Osteoblast (primary cell): ENCODE data around the gene IL23A. TPM values are rescaled to one million over a fixed set of nuclear protein-coding genes. Genes with fewer than 3 reads are reported as not detected.
"Not testable (repeated sequence)": the region's sequence is repeated elsewhere in the genome, so short reads cannot be mapped to it uniquely, and the experiment has no call there.

ENCODE experiments used
- DNase-seq: peaks from one replicate; pipeline ENCODE4 v3.0.0; 2011; ENCODE audit warnings: low spot score, mixed read lengths; ENCODE audit not compliant: insufficient read length; ENCODE audit errors: missing footprints
- H2AFZ ChIP-seq: 2 replicates; pipeline ENCODE4 v1.6.0; 2011; ENCODE audit warnings: mild to moderate bottlenecking, low read length
- H3K27ac ChIP-seq: 2 replicates; pipeline ENCODE4 v1.5.1; 2011; ENCODE audit warnings: mild to moderate bottlenecking, low read depth, low read length, moderate library complexity
- H3K27me3 ChIP-seq: 2 replicates; pipeline ENCODE4 v1.6.0; 2012; ENCODE audit warnings: mild to moderate bottlenecking, control low read depth, inconsistent platforms, low read length, moderate library complexity; ENCODE audit not compliant: insufficient read depth
- H3K36me3 ChIP-seq: 2 replicates; pipeline ENCODE4 v1.5.1; 2011; ENCODE audit warnings: mild to moderate bottlenecking, low read length, control low read depth, moderate library complexity; ENCODE audit not compliant: insufficient read depth
- H3K4me1 ChIP-seq: 2 replicates; pipeline ENCODE4 v1.5.1; 2011; ENCODE audit warnings: mild to moderate bottlenecking, low read length, control low read depth, moderate library complexity; ENCODE audit not compliant: insufficient read depth
- H3K4me2 ChIP-seq: 2 replicates; pipeline ENCODE4 v1.6.0; 2011; ENCODE audit warnings: mild to moderate bottlenecking, low read length; ENCODE audit not compliant: insufficient read depth
- H3K4me3 ChIP-seq: fragments of 200-600 bp; sonication (generic); 3 replicates; pipeline ENCODE4 v1.5.1; 2012; ENCODE audit warnings: mild to moderate bottlenecking, low read length, inconsistent platforms; ENCODE audit not compliant: insufficient read depth
- H3K79me2 ChIP-seq: 2 replicates; pipeline ENCODE4 v1.6.0; 2012; ENCODE audit warnings: mild to moderate bottlenecking, low read length, control low read depth, inconsistent platforms; ENCODE audit not compliant: insufficient read depth
- H3K9me3 ChIP-seq: 2 replicates; pipeline ENCODE4 v1.5.1; 2011; ENCODE audit warnings: low read depth, low read length, control low read depth
- H4K20me1 ChIP-seq: 2 replicates; pipeline ENCODE4 v1.6.0; 2012; ENCODE audit warnings: mild to moderate bottlenecking, low read length, control low read depth; ENCODE audit not compliant: insufficient read depth
- total RNA-seq: library from RNA; depleted of rRNA; stranded (reverse); fragments of >200 nt; gene quantifications from 2 replicates; pipeline ENCODE4 v1.2.3, GENCODE V29; 2012
- TF ChIP-seq, protein P1 (sequence below): IDR thresholded peaks from 2 replicates; pipeline ENCODE4 v1.5.1; 2011; ENCODE audit warnings: mild to moderate bottlenecking, low read depth, low read length, moderate library complexity; ENCODE audit errors: extremely low read depth

IL23A gene
- total RNA-seq, 1 donor = not detected

DNA sequence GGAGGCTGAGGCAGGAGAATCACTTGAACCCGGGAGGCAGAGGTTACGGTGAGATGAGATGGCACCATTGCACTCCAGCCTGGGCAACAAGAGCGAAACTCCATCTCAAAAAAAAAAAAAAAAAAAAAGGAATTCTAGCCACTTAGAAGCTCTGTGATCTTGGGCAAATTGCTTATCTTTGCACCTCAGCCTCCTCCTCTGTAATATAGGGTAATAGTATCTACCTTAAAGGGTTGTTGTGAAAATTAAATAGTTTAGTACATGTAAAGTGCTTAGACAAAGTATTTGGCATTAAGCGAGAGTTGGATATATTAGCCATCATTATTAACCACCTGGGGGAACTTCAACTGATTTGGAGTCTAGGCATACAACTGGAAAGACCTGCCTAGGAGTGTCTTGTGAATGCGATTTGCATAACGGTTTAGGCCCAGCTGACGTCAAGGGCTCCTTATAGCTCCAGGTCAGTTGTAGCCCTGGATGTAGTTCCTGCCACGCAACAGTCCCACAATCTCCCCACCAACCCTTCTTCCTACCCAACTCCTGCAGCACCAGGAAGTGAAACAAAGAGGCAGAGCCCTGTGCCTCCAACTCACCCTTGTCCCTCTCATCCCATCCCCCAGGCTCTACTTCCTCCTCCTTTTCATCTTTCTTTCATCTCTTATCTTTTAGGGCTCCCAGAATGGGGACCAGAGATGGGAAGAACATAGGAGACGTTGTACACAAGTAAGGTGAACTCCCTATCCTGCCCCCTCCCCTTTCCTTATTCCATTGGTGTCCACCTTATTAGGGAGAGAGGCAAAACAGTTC is 2.1 kb upstream of the IL23A start:
- TF ChIP-seq, protein P1, sequence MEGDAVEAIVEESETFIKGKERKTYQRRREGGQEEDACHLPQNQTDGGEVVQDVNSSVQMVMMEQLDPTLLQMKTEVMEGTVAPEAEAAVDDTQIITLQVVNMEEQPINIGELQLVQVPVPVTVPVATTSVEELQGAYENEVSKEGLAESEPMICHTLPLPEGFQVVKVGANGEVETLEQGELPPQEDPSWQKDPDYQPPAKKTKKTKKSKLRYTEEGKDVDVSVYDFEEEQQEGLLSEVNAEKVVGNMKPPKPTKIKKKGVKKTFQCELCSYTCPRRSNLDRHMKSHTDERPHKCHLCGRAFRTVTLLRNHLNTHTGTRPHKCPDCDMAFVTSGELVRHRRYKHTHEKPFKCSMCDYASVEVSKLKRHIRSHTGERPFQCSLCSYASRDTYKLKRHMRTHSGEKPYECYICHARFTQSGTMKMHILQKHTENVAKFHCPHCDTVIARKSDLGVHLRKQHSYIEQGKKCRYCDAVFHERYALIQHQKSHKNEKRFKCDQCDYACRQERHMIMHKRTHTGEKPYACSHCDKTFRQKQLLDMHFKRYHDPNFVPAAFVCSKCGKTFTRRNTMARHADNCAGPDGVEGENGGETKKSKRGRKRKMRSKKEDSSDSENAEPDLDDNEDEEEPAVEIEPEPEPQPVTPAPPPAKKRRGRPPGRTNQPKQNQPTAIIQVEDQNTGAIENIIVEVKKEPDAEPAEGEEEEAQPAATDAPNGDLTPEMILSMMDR = no peak
- no peak overlapping the region for H3K4me2 ChIP-seq
- no peak overlapping the region for H2AFZ ChIP-seq
- H4K20me1 ChIP-seq = no peaks in the 10 kb centered on the region
- H3K27me3 ChIP-seq = no peaks in the 10 kb centered on the region
- H3K79me2 ChIP-seq = peaks cover 2% of the 10 kb centered on the region
- H3K36me3 ChIP-seq = peaks cover 5% of the 10 kb centered on the region
- no peak for DNase-seq
- H3K27ac ChIP-seq = no peak overlapping the region
- H3K9me3 ChIP-seq = no peaks in the 10 kb centered on the region
- H3K4me1 ChIP-seq = peaks cover 18% of the 10 kb centered on the region
- no peak overlapping the region for H3K4me3 ChIP-seq

DNA sequence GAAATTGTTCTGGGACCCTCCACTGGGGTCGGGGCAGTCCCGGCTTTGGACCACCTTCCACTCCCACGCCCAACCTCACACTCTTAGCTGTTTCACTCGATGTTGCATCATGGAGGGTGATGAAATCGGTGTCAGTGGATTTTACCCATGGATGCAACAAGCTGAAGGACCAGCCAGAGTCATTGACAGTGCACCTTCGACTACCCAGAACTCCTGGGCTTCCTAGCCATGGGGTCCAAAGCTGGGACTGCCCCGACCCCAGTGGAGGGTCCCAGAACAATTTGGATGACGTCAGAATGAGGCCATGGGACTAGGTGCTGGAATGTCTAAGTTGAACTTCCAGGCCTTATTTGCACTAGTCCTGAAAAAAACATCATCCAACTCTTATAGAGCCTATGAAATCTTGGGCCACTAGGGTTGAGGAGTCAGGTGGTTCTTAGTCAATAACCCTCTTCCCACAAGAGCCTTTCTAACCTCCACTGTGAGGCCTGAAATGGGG is 882 bp upstream of the IL23A start:
- TF ChIP-seq, protein P1 = no peak
- no peak overlapping the region for H3K4me3 ChIP-seq
- no peaks in the 10 kb centered on the region for H3K27me3 ChIP-seq
- no peak overlapping the region for H3K4me2 ChIP-seq
- DNase-seq = no peak
- peaks cover 16% of the 10 kb centered on the region for H3K4me1 ChIP-seq
- H3K9me3 ChIP-seq = no peaks in the 10 kb centered on the region
- no peak overlapping the region for H3K27ac ChIP-seq
- H3K79me2 ChIP-seq = peaks cover 2% of the 10 kb centered on the region
- H4K20me1 ChIP-seq = no peaks in the 10 kb centered on the region
- peaks cover 15% of the 10 kb centered on the region for H3K36me3 ChIP-seq
- no peak overlapping the region for H2AFZ ChIP-seq

DNA sequence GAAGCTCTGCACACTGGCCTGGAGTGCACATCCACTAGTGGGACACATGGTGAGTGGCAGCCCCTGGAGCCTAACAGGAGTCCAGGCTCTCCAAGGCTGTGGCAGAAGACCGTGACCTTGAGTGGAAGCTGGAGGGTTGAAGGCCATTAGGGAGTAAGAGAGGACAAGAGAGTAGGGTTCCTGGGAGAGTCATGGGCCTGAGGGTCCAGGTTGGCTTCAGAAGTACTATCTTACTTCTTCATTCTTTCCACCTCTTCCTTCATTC is 406 bp downstream of the IL23A start:
- Histone ChIP-seq H3K4me2 (no peak overlapping the region), H3K79me2 (no peaks in the 10 kb centered on the region), H3K9me3 (no peaks in the 10 kb centered on the region), H3K4me1 (peaks cover 8% of the 10 kb centered on the region), H2AFZ (no peak overlapping the region), H4K20me1 (no peaks in the 10 kb centered on the region), H3K36me3 (peaks cover 28% of the 10 kb centered on the region), H3K4me3 (no peak overlapping the region), H3K27ac (no peak overlapping the region), H3K27me3 (no peaks in the 10 kb centered on the region)
- TF ChIP-seq, protein P1 = no peak
- no peak for DNase-seq

DNA sequence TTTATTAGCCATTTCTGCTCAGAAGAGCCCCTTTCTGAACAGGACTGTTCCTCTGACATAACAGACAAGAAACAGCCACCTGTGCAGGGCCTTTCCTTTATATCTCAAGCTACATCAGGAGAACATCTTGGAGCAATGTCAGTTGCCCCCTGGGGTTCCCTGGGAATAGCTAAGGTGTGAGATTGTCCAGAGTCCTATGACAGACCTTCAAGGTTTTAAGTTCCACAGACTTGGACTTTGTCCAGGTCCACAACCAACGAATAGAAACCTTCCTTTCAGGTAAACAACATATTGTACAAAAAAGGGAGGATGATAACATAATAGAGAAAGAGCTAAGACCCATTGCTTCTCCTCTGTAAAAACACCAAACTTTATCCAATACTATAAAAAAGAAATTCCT is 2.9 kb downstream of the IL23A start:
- Histone ChIP-seq H4K20me1 (no peaks in the 10 kb centered on the region), H3K27ac (no peak overlapping the region), H3K9me3 (no peaks in the 10 kb centered on the region), H3K79me2 (no peaks in the 10 kb centered on the region), H3K4me1 (no peaks in the 10 kb centered on the region), H2AFZ (no peak overlapping the region), H3K27me3 (no peaks in the 10 kb centered on the region), H3K36me3 (peaks cover 44% of the 10 kb centered on the region), H3K4me2 (no peak overlapping the region), H3K4me3 (no peak overlapping the region)
- TF ChIP-seq, protein P1 = no peak
- DNase-seq = no peak

DNA sequence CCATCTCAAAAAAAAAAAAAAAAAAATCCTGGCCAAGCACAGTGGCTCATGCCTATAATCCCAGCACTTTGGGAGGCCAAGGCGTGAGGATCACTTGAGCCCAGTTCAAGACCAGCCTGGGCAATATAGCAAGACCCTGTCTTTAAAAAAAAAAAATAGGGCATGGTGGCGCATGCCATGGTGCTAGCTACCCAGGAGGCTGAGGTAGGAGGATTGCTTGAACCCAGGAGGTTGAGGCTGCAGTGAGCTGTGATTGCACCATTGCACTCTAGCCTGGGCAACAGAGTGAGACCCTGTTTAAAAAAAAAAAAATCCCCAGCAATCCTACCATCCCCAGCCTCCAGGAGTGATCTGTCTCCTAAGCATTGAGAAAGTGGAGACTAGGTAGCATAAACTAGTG is 3.6 kb downstream of the IL23A start:
- not testable (repeated sequence) for H3K27ac ChIP-seq, H3K4me1 ChIP-seq, H3K79me2 ChIP-seq, H4K20me1 ChIP-seq, H3K9me3 ChIP-seq, H3K4me3 ChIP-seq, H2AFZ ChIP-seq, H3K27me3 ChIP-seq, DNase-seq, H3K4me2 ChIP-seq
- peaks cover 49% of the 10 kb centered on the region for H3K36me3 ChIP-seq
